IPS-NIHi11 (cell line): ENCODE data around the gene KLHDC4.
"Not testable (repeated sequence)": the region's sequence is repeated elsewhere in the genome, so short reads cannot be mapped to it uniquely, and the experiment has no call there.

Experiments used
- DNase-seq: peaks from one replicate; pipeline ENCODE4 v3.0.0; 2012; ENCODE audit warnings: mixed read lengths, low spot score

Gene KLHDC4

GRCh38 chr16:87788730-87789436 lies 23.1 kb upstream of the KLHDC4 start:
- not testable (repeated sequence) for DNase-seq

- not testable (repeated sequence) for DNase-seq
Observed at GRCh38 chr16:87787451-87788091, 21.8 kb upstream of the KLHDC4 start.

DNA sequence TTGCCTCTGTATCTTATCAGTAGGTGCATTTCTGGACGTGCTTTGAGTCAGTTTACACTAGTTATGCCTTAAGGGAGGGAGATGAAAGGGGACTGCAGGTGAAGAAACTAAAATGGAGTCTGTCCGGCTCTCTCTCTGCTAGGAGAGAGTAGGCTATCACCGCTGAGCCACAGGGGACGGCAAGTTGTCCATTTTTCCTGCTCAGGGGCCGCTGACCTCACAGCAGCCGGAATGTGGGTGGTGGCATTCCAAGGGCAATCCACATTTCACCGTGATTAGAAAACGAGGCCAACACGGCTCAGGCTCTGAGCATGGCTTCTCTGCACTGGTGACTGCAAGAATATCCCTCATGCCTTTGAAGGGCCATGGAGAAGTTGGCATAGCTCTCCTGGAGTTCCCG lies 19.0 kb upstream of the KLHDC4 start:
- DNase-seq: no peak

- no peak for DNase-seq
Observed at GRCh38 chr16:87782033-87782432, 16.2 kb upstream of the KLHDC4 start.

DNA sequence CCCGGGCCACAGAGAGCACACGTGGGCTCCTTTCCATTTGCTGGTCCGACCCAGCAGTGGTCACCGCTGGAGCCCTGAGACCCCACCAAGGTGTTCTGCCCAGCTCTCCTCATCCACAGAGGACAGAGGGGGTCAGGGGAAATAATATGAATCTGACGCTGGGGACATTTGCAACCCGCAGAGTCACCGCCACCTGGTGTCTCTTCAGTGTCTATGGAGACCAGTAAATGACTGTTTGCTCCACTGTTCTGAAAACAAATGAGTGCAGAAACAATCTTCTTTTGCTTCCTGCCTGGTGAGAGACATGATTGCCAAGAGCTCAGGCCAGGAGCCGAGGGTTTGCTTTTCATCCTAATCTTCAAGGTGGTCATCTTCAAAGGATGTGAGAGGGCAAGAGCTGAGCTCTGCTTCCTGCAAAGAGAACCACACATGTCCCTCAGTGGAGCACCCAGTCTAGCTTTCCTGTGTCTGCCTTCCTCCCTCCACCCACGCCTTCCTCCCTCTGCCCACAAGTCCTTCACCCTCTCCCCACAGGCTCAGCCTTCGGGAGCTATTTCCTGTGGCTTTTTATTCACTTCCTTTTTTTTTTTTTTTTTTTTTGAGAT lies 14.7 kb upstream of the KLHDC4 start:
- DNase-seq: no peak

- peak; percentile 88 for DNase-seq
Observed at GRCh38 chr16:87778830-87779579, 13.2 kb upstream of the KLHDC4 start.

- no peak for DNase-seq
Observed at GRCh38 chr16:87778476-87778829, 12.7 kb upstream of the KLHDC4 start.

DNA sequence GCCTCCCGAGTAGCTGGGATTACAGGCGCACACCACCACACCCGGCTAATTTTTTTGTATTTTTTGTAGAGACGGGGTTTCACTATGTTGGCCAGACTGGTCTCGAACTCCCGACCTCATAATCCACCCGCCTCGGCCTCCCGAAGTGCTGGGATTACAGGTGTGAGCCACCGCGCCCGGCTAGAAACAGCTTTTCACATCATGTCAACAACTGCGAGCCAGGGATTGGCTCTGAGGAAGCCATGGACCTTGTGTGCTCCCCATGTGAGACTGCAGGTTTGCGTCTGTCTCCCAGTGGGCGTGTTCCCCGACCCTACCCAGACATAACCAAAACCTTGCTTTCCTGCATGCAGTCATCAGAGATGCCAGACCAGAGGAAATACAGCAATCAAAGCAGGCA lies 8.1 kb upstream of the KLHDC4 start:
- DNase-seq: not testable (repeated sequence)

- not testable (repeated sequence) for DNase-seq
Observed at GRCh38 chr16:87767456-87767855, 1.7 kb upstream of the KLHDC4 start.

DNA sequence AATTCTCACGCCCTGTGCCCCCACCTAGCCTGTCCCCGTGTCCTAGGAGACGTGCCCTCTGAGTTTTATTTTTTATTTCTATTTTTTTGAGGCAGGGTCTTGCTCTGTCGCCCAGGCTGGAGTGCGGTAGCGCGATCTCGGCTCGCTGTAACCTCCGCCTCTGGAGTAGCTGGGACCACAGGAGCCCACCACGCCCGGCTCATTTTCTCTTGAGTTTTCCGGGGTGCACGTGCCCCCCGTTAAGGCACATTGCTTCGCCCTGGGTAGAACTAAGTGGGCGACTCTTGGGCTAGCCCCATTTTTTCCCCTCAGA lies 655 bp upstream of the KLHDC4 start:
- DNase-seq: no peak

DNA sequence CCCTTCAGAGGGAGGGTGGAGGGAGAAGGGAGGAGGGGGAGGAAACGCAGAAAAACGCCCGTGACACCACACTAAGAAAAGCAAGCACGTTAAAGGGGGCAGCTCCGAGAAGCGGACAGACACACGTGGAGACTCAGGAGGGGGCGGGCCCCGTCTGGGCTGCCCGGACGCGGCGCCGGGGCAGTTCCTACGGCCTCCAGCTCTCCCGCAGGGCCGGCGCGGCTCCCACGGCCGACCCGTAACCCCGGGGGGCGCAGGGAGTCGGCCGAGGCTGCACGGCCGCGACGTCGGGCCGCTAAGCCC lies 362 bp downstream of the KLHDC4 start:
- DNase-seq: peak; percentile 56

DNA sequence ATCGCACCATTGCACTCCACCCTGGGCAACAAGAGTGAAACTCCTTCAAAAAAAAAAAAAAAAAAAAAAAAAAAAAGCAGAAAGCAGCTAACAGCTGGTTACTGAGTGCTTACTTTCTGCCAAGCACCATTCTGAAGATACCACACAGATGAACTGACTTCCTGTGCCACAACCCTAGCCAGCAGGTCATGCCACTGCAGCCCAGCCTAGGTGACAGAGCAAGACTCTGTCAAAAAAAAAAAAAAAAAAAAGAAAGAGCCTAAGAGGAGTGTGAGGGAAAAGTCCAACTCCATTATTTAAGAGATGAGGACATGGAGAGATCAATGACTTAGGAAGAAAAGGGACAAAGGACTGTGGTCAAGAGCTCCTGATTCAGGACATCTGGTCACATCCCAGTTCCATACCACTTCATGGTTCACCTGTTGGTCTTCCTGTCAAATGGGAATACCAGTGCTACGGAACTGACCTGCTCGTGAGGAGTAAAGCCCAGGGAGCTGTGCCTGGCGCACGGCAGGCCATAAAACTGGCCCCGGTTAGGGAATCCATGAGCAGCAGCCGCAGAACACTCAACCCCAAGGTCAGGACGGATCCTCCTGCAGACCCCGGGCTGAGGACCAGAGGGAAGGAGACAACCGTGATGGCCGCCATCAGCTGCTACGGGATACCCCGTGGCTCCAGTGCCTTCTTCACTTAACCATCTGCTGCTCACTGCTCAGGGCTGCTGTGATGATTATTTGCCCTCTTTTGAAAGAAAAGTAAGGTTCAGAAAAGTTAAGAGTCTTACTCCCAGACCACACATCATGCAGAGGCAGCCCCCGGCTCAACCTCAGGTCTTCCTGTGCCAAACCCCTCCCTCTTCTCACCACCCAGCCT lies 950 bp downstream of the KLHDC4 start:
- no peak for DNase-seq

DNA sequence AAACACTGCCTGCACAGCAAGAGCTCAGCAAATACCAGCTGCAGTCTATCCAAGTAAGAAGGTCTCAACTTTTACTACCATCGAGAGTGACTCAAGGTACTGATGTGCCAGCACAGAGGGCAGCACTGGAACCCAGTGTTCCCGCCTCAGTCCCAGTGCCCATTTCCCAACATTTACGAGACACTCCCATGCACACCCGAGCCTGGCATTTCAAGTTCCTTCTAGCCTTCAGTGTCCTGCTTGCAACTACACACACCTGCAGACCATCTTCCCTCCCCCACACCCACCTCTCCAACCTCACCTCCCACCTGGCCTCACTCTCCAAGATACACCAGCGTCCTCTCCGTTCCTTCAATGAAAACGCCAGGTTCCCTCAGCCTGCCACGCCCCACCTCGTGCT lies 3.2 kb downstream of the KLHDC4 start:
- no peak for DNase-seq

DNA sequence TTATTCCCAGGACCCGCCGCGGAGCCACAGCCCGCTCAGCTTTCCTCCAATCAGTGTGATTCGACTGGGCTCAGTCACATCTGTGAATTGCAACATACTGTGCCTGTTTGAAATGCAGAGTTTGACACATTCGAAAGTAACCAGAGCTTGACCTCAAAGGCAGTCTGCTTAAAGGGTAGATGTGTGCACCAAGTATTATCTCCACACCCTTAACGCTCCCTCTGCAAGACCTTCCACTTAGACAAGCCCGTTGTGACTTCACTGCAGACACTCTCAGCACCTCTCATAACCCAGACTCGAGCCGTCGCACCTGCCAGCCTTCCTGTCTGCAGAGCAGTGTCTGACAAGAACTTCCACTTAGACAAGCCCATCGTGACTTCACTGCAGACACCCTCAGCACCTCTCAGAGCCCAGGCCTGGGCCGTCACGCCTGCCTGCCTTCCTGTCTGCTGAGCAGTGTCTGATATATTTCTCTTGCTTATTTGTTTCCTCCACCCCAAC lies 3.7 kb downstream of the KLHDC4 start:
- DNase-seq: no peak

- DNase-seq: no peak
Observed at GRCh38 chr16:87761060-87761459, 4.7 kb downstream of the KLHDC4 start.

- DNase-seq: no peak
Observed at GRCh38 chr16:87757841-87758426, 7.9 kb downstream of the KLHDC4 start.

DNA sequence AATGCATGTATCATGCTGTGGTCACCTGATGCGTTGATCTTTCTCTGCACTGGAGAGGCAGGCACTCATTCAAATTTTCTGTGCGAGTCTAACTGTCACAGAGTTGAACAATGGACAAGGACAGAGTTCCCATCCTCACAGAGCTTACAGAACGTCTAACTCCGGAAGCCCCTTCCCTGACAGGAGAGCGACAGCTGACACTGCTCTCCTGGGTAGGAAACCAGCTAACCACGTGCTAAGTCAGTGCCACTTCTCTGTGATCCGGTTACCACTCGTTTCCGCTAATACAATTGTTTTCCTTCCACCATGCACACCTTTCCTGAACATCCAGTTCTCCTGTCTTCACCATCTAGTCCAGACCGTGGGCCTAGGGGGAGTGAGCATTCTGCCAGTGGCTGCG lies 11.3 kb downstream of the KLHDC4 start:
- no peak for DNase-seq

DNA sequence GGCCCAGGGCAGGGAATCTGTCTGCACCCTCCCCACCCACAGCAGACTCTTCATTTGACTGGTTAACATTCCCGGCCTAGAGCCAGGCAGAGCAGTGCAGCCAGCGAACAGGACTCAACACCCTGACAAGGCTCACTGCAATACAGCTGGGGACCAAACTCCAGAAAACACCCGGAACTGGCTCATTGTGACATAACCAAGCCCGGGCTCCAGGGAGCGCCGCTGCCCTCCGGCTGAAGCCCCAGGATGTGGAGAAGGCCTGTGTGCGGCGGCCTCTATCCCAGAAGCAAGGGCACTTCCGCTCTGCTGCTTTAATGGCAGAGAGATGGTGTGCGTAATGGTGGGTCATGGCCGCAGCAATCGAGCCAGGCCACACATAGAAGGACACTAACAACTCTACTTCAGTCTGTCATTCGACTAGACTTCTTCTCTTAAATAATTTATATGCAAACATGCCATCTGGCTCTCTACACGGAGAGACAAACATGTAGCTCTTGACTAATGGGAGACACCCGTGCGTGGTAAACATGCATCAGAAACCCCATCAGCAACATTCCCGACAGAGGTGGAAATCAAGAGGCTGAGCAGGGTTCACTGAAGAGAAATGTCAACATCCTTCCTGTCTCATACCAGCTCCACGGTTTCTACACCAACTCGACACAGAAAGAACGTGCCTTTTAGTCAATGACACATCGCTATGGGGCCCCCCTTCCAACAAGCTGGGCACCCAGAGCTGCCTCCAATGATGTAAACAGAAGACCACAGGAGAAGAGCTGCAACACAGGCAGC lies 18.0 kb downstream of the KLHDC4 start:
- DNase-seq: peak; percentile 53

DNA sequence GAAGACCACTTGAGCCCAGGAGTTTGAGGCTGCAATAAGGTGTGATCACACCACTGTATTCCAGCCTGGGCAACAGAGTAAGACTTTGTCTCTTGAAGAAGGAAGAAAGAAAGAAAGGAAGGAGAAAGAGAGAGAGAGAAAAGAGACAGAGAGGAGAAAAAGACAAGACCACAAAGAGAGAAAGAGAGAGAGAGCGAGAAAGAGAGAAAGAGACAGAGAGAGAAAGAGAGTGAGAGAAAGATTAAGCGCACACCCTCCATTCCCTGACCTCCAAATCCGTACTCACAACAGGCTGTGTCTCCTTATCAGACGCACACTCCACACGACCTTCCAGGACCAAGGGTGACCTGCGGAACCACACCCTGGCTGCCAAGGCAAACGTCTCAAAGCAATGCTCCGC lies 19.6 kb downstream of the KLHDC4 start:
- no peak for DNase-seq

GRCh38 chr16:87744750-87745514 lies 20.9 kb downstream of the KLHDC4 start:
- peak; percentile 65 for DNase-seq
